Hepatocyte (in vitro differentiated cells): ENCODE results near the gene KNTC1. TPM values are rescaled to one million over a fixed set of nuclear protein-coding genes. Genes with fewer than 3 reads are reported as not detected.
"Not testable (repeated sequence)": the region's sequence is repeated elsewhere in the genome, so short reads cannot be mapped to it uniquely, and the experiment has no call there.

Experiments
- DNase-seq: peaks from one replicate; pipeline ENCODE4 v3.0.0-alpha.2; 2016; ENCODE audit warnings: low spot score
- H2AFZ ChIP-seq: fragments of 200-600 bp; sonication (generic); 2 replicates; pipeline ENCODE4 v1.6.0; 2016; ENCODE audit warnings: antibody characterized with exemption, mild to moderate bottlenecking
- H3K27ac ChIP-seq: fragments of 200-600 bp; sonication (generic); 2 replicates; pipeline ENCODE4 v1.5.1; 2016; ENCODE audit warnings: mild to moderate bottlenecking
- H3K27me3 ChIP-seq: fragments of 200-600 bp; sonication (generic); 2 replicates; pipeline ENCODE4 v1.6.1; 2016
- H3K36me3 ChIP-seq: fragments of 200-600 bp; sonication (generic); replicated peaks from 2 replicates; pipeline ENCODE4 v1.5.1; 2016; ENCODE audit warnings: low read depth; ENCODE audit not compliant: insufficient read depth
- H3K4me1 ChIP-seq: fragments of 200-600 bp; sonication (generic); 2 replicates; pipeline ENCODE4 v1.5.1; 2016; ENCODE audit warnings: mild to moderate bottlenecking, moderate library complexity; ENCODE audit not compliant: insufficient read depth
- H3K4me2 ChIP-seq: fragments of 200-600 bp; sonication (generic); 2 replicates; pipeline ENCODE4 v1.6.0; 2016
- H3K4me3 ChIP-seq: fragments of 200-600 bp; sonication (generic); 2 replicates; pipeline ENCODE4 v1.5.1; 2016; ENCODE audit warnings: mild to moderate bottlenecking
- H3K79me2 ChIP-seq: fragments of 200-600 bp; sonication (generic); 2 replicates; pipeline ENCODE4 v1.6.0; 2017; ENCODE audit warnings: mild to moderate bottlenecking
- H3K9me2 ChIP-seq: fragments of 200-600 bp; sonication (generic); replicated peaks from 2 replicates; pipeline ENCODE4 v1.6.0; 2017; ENCODE audit warnings: mild to moderate bottlenecking; ENCODE audit not compliant: insufficient read depth
- H3K9me3 ChIP-seq: fragments of 200-600 bp; sonication (generic); 2 replicates; pipeline ENCODE4 v1.5.1; 2016; ENCODE audit warnings: low read depth, mild to moderate bottlenecking
- H4K20me1 ChIP-seq: fragments of 200-600 bp; sonication (generic); 2 replicates; pipeline ENCODE4 v1.6.0; 2016; ENCODE audit warnings: mild to moderate bottlenecking; ENCODE audit not compliant: insufficient read depth, poor library complexity, severe bottlenecking
- CTCF ChIP-seq: fragments of 200-600 bp; sonication (generic); IDR thresholded peaks from 2 replicates; pipeline ENCODE4 v1.5.1; 2016; ENCODE audit warnings: antibody characterized with exemption, mild to moderate bottlenecking; ENCODE audit not compliant: poor library complexity
- EZH2 ChIP-seq: fragments of 200-600 bp; sonication (generic); IDR thresholded peaks from 2 replicates; pipeline ENCODE4 v1.6.1; 2016; ENCODE audit warnings: antibody characterized with exemption, mild to moderate bottlenecking, borderline replicate concordance
- EZH2phosphoT487 ChIP-seq: fragments of 200-600 bp; sonication (generic); IDR thresholded peaks from one replicate; pipeline ENCODE4 v1.6.1; 2018; ENCODE audit warnings: antibody characterized with exemption, mild to moderate bottlenecking, low read depth, moderate library complexity; ENCODE audit not compliant: unreplicated experiment, severe bottlenecking
- WGBS: methylation state at CpG from one replicate; pipeline ENCODE4 v1.1.6; 2016; ENCODE audit warnings: low lambda C conversion rate; ENCODE audit errors: missing lambda C conversion rate; 5-methylcytosine and 5-hydroxymethylcytosine counted together
- polyA plus RNA-seq: library from polyadenylated mRNA; unstranded; fragments of >200 nt; fragmentation: Nextera tagmentation; extraction: Ambion mirVana; gene quantifications from 2 replicates; pipeline ENCODE4 v1.2.1, GENCODE V29; 2016
- total RNA-seq: library from RNA; depleted of rRNA; stranded (reverse); fragments of >200 nt; gene quantifications from 2 replicates; pipeline ENCODE4 v1.2.3, GENCODE V29; 2014

KNTC1 gene
- total and polyA plus RNA-seq, 2 experiments from 2014 or later, result 5.8 to 18.1 TPM

GRCh38 chr12:122569288-122569687 lies 42.2 kb downstream of the KNTC1 start:
- DNase-seq, result no peak

GRCh38 chr12:122570006-122570405 lies 43.0 kb downstream of the KNTC1 start:
- WGBS, result 96% methylated on average over 3 of the region's 3 CpGs
- H2AFZ ChIP-seq, H3K9me2 ChIP-seq, H3K27ac ChIP-seq, H3K27me3 ChIP-seq, H3K36me3 ChIP-seq, H4K20me1 ChIP-seq, H3K4me3 ChIP-seq, H3K79me2 ChIP-seq, DNase-seq, H3K4me1 ChIP-seq, H3K4me2 ChIP-seq, H3K9me3 ChIP-seq: not testable (repeated sequence)

More at GRCh38 chr12:122569288-122569687, 42.2 kb downstream of the KNTC1 start:
- Histone ChIP-seq H3K36me3 (no peaks in the 10 kb centered on the region), H2AFZ (no peak overlapping the region), H3K4me2 (no peak overlapping the region), H3K27ac (no peak overlapping the region), H3K9me3 (no peaks in the 10 kb centered on the region), H3K79me2 (no peaks in the 10 kb centered on the region), H4K20me1 (no peaks in the 10 kb centered on the region), H3K9me2 (no peaks in the 10 kb centered on the region), H3K4me3 (no peak overlapping the region), H3K27me3 (no peaks in the 10 kb centered on the region), H3K4me1 (no peaks in the 10 kb centered on the region)
- TF ChIP-seq CTCF, result no peak
- no peak for TF ChIP-seq EZH2phosphoT487
- no peak for TF ChIP-seq EZH2
- 98% methylated on average over 5 of the region's 5 CpGs for WGBS

GRCh38 chr12:122571821-122572220 lies 44.8 kb downstream of the KNTC1 start:
- Histone ChIP-seq H3K4me1 (no peaks in the 10 kb centered on the region), H3K79me2 (no peaks in the 10 kb centered on the region), H3K4me2 (no peak overlapping the region), H4K20me1 (no peaks in the 10 kb centered on the region), H3K9me2 (no peaks in the 10 kb centered on the region), H2AFZ (no peak overlapping the region), H3K36me3 (no peaks in the 10 kb centered on the region), H3K9me3 (no peaks in the 10 kb centered on the region), H3K27ac (no peak overlapping the region), H3K4me3 (no peak overlapping the region), H3K27me3 (no peaks in the 10 kb centered on the region)
- WGBS, result 95% methylated on average over 6 of the region's 6 CpGs
- TF ChIP-seq EZH2, result no peak
- TF ChIP-seq CTCF, result no peak
- TF ChIP-seq EZH2phosphoT487, result no peak
- DNase-seq, result no peak

GRCh38 chr12:122583294-122583693 lies 56.2 kb downstream of the KNTC1 start:
- H4K20me1 ChIP-seq, H3K36me3 ChIP-seq, H3K4me3 ChIP-seq, H3K79me2 ChIP-seq, H2AFZ ChIP-seq, H3K27ac ChIP-seq, H3K4me1 ChIP-seq, H3K9me3 ChIP-seq, DNase-seq, H3K9me2 ChIP-seq, H3K4me2 ChIP-seq, H3K27me3 ChIP-seq: not testable (repeated sequence)
- 97% methylated on average over 2 of the region's 2 CpGs for WGBS
